ENCODE measurements around the gene ATP5IF1.

- TF ChIP-seq ZNF274 (IDR thresholded peaks at IDR 0.05; ENCODE audit: borderline replicate concordance, extremely low read depth, low read length) (no peak), POLR2A (IDR thresholded peaks at IDR 0.05; ENCODE audit: control extremely low read depth in 1 of 2, low read depth in 2 of 2, low read length in 2 of 2) (no peak), MAX (IDR thresholded peaks at IDR 0.05) (no peak), YY1 (IDR thresholded peaks at IDR 0.05; ENCODE audit: low read depth, low read length) (no peak), CTCF (IDR thresholded peaks at IDR 0.05; ENCODE audit: control extremely low read depth in 1 of 3, insufficient read depth in 1 of 3, low read depth in 1 of 3, low read length in 3 of 3) (no peak), TEAD4 (IDR thresholded peaks at IDR 0.05; ENCODE audit: low read depth, low read length) (no peak), EP300 (IDR thresholded peaks at IDR 0.05; ENCODE audit: borderline replicate concordance in 1 of 2, low read depth in 2 of 2, low read length in 2 of 2) (no peak), HDAC2 (IDR thresholded peaks at IDR 0.05; ENCODE audit: borderline replicate concordance in 1 of 2, low read depth in 2 of 2, low read length in 2 of 2) (no peak), RAD21 (IDR thresholded peaks at IDR 0.05 in 1 of 2, conservative IDR thresholded peaks at IDR 0.05 in 1 of 2; ENCODE audit: low read depth in 2 of 2, low read length in 2 of 2) (no peak), CHD1 (IDR thresholded peaks at IDR 0.05; ENCODE audit: low read depth, low read length) (no peak)
Observed at GRCh38 chr1:28240024-28240423, 4.1 kb downstream of the ATP5IF1 start.

All from H1 (cell line).